Measurements from ENCODE around the gene CCDC177. TPM values are rescaled to one million over a fixed set of nuclear protein-coding genes. Genes with fewer than 3 reads are reported as not detected.

CCDC177 gene
- total and polyA plus RNA-seq, 4 donors = 0.08 TPM; not detected in 3

- H3K9me3 ChIP-seq (ENCODE audit: control insufficient read depth in 4 of 4, low read length in 3 of 4) = no peaks in the 10 kb centered on the region
- DNase-seq (ENCODE audit: low spot score) = no peak
- WGBS = 88% methylated on average over 7 of the region's 7 CpGs
- H3K4me1 ChIP-seq (ENCODE audit: control insufficient read depth in 4 of 4, insufficient read depth in 4 of 4, low read length in 3 of 4) = peaks cover 8 to 33% (median 15%) of the 10 kb centered on the region in 4 donors
- no peak overlapping the region for H3K9ac ChIP-seq (ENCODE audit: low read depth in 1 of 2, low read length in 2 of 2)
- H3K36me3 ChIP-seq (ENCODE audit: control insufficient read depth in 4 of 4, insufficient read depth in 3 of 4, low read depth in 1 of 4, low read length in 3 of 4) = no peaks in the 10 kb centered on the region
- peaks cover 4 to 16% (median 8%) of the 10 kb centered on the region in 4 donors for H3K27me3 ChIP-seq (ENCODE audit: control insufficient read depth in 4 of 4, insufficient read depth in 4 of 4, low read length in 3 of 4)
- no peak overlapping the region for H3K4me3 ChIP-seq (ENCODE audit: low read depth in 1 of 3, low read length in 3 of 3)
- no peak overlapping the region for H3K27ac ChIP-seq (ENCODE audit: low read depth in 1 of 2, low read length in 2 of 2)
- no peak for TF ChIP-seq FOXA1 (IDR thresholded peaks at IDR 0.05)
- TF ChIP-seq ATF3 (IDR thresholded peaks at IDR 0.05) = no peak
- TF ChIP-seq NR2F2 (IDR thresholded peaks at IDR 0.05) = no peak
- TF ChIP-seq ZBTB33 (IDR thresholded peaks at IDR 0.05) = no peak
- no peak for TF ChIP-seq REST (IDR thresholded peaks at IDR 0.05)
- no peak for TF ChIP-seq GABPA (IDR thresholded peaks at IDR 0.05 in 1 of 2, conservative IDR thresholded peaks at IDR 0.05 in 1 of 2)
- no peak for TF ChIP-seq JUND (IDR thresholded peaks at IDR 0.05)
- TF ChIP-seq MAX (IDR thresholded peaks at IDR 0.05) = no peak
- TF ChIP-seq CTCF (IDR thresholded peaks at IDR 0.05; ENCODE audit: low read depth, low read length, missing input control) = no peak
- no peak for TF ChIP-seq YY1 (IDR thresholded peaks at IDR 0.05)
Observed at GRCh38 chr14:69570836-69571330, 3.8 kb downstream of the CCDC177 start.

- Histone ChIP-seq H3K4me3 (ENCODE audit: low read depth in 1 of 3, low read length in 3 of 3) (no peak overlapping the region), H3K27ac (ENCODE audit: low read depth in 1 of 2, low read length in 2 of 2) (no peak overlapping the region), H3K36me3 (ENCODE audit: control insufficient read depth in 4 of 4, insufficient read depth in 3 of 4, low read depth in 1 of 4, low read length in 3 of 4) (no peaks in the 10 kb centered on the region), H3K9ac (ENCODE audit: low read depth in 1 of 2, low read length in 2 of 2) (no peak overlapping the region), H3K4me1 (ENCODE audit: control insufficient read depth in 4 of 4, insufficient read depth in 4 of 4, low read length in 3 of 4) (peaks cover 8 to 33% (median 15%) of the 10 kb centered on the region in 4 donors), H3K27me3 (ENCODE audit: control insufficient read depth in 4 of 4, insufficient read depth in 4 of 4, low read length in 3 of 4) (peaks cover 4 to 19% (median 8%) of the 10 kb centered on the region in 4 donors), H3K9me3 (ENCODE audit: control insufficient read depth in 4 of 4, low read length in 3 of 4) (no peaks in the 10 kb centered on the region)
- WGBS = 49% methylated on average over 2 of the region's 2 CpGs
- TF ChIP-seq TAF1 (conservative IDR thresholded peaks at IDR 0.05) (no peak), HNF4A (conservative IDR thresholded peaks at IDR 0.05) (peak; percentile 42 to 72), ZBTB33 (IDR thresholded peaks at IDR 0.05) (no peak)
- no peak for DNase-seq (ENCODE audit: low spot score)
Observed at GRCh38 chr14:69569859-69570258, 4.8 kb downstream of the CCDC177 start.
